Measurements from ENCODE around the gene PXN. TPM values are rescaled to one million over a fixed set of nuclear protein-coding genes. Genes with fewer than 3 reads are reported as not detected.
"Not testable (repeated sequence)": the region's sequence is repeated elsewhere in the genome, so short reads cannot be mapped to it uniquely, and the experiment has no call there.

PXN gene
- total and polyA plus RNA-seq, 11 donors: 34.3 to 103 (median 69.9) TPM

GRCh38 chr12:120200364-120200800 lies 65.1 kb downstream of the PXN start:
- Histone ChIP-seq H3K4me3 (peak overlapping the region; percentile 72 to 99 (median 80)), H3K4me1 (peaks cover 7 to 45% (median 19%) of the 10 kb centered on the region in 12 donors), H3K9me3 (no peaks in the 10 kb centered on the region), H3K36me3 (peaks cover 3 to 43% (median 39%) of the 10 kb centered on the region in 9 donors), H3K27ac (peak overlapping the region in 11 of 12 donors; percentile 70 to 92 (median 86)), H3K27me3 (no peaks in the 10 kb centered on the region)
- TF ChIP-seq, protein P1, sequence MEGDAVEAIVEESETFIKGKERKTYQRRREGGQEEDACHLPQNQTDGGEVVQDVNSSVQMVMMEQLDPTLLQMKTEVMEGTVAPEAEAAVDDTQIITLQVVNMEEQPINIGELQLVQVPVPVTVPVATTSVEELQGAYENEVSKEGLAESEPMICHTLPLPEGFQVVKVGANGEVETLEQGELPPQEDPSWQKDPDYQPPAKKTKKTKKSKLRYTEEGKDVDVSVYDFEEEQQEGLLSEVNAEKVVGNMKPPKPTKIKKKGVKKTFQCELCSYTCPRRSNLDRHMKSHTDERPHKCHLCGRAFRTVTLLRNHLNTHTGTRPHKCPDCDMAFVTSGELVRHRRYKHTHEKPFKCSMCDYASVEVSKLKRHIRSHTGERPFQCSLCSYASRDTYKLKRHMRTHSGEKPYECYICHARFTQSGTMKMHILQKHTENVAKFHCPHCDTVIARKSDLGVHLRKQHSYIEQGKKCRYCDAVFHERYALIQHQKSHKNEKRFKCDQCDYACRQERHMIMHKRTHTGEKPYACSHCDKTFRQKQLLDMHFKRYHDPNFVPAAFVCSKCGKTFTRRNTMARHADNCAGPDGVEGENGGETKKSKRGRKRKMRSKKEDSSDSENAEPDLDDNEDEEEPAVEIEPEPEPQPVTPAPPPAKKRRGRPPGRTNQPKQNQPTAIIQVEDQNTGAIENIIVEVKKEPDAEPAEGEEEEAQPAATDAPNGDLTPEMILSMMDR (IDR thresholded peaks at IDR 0.05): no peak
- TF ChIP-seq POLR2A (IDR thresholded peaks at IDR 0.05): no peak
- no peak for DNase-seq
- intact Hi-C loops (cut with DNase I): loop anchor here in 1 of 10 donors (2.0 kb wide), 1 partner anchor 64 kb away; the partner anchor contains the start of gene PXN
- 4 to 5% (median 4%) methylated on average over 16 of the region's 16 CpGs for WGBS, 4 donors
- ATAC-seq: no peak

DNA sequence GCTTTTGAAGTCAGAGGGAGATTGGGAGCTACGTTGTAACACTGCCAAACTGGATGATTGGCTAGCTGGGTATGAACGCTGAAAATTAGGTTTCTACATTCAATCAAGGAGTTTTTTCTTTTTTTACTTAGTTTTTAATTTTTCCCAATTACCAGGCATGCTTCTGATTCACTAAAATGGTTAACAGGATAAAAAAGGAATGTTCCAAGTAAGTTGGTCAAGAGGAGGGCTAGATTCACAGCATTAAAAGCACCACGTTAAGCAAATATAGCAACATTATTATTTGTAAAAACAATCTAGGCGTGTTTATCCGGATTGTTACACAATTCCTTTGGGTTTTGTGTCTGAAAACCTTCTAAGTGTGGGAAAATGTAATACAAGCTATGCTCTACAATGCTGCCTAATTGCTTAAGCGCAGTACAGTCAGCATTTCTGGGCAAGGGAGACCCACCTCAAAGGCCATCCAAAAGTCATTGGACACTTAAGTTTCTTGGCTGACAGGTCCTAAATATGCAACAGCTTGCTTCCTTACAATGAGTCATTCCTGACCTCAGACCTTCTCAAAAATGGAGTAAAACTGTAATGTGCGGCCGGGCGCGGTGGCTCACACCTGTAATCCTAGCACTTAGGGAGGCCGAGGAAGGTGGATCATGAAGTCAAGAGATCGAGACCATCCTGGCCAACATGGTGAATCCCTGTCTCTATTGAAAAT lies 65.8 kb downstream of the PXN start:
- peaks cover 10 to 51% (median 25%) of the 10 kb centered on the region in 12 donors for H3K4me1 ChIP-seq
- H3K27me3 ChIP-seq: no peaks in the 10 kb centered on the region
- DNase-seq (no peak), ATAC-seq (peak in 2 of 4 donors; percentile 16 to 29)
- H3K27ac ChIP-seq: peak overlapping the region in 11 of 12 donors; percentile 70 to 92 (median 86)
- intact Hi-C loops (cut with DNase I): loop anchor here in 1 of 10 donors (2.0 kb wide), 1 partner anchor 65 kb away; the partner anchor contains the start of gene PXN
- TF ChIP-seq, protein P1 (IDR thresholded peaks at IDR 0.05): no peak
- TF ChIP-seq POLR2A (IDR thresholded peaks at IDR 0.05): no peak
- peaks cover 3 to 43% (median 39%) of the 10 kb centered on the region in 9 donors for H3K36me3 ChIP-seq
- peak overlapping the region; percentile 72 to 99 (median 80) for H3K4me3 ChIP-seq
- no peaks in the 10 kb centered on the region for H3K9me3 ChIP-seq
- 30 to 34% (median 31%) methylated on average over 12 of the region's 12 CpGs for WGBS, 4 donors

DNA sequence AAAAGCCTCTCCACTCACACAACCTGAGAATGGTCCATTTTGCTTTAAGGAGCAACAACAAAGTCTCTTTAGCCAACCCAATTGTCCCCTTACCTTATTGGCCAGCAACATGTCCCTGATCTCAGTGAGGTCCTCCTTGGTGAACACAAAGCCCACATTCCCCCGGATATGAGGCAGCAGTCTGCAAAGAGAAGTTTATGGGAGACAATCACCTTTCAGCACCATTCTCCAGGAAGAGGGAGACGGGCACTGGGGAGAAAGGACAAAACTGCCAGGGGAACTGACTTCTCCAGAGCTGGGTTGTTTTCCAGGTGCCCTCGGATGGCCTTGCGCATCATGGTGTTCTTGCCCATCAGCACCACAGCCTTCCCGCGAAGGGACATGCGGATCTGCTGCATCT lies 66.5 kb downstream of the PXN start:
- Histone ChIP-seq H3K9me3 (no peaks in the 10 kb centered on the region), H3K36me3 (peaks cover 3 to 43% (median 39%) of the 10 kb centered on the region in 9 donors), H3K27ac (peak overlapping the region in 3 of 12 donors; percentile 86 to 91 (median 87)), H3K4me1 (peaks cover 10 to 52% (median 26%) of the 10 kb centered on the region in 12 donors), H3K4me3 (peak overlapping the region in 6 of 12 donors; percentile 73 to 99 (median 78)), H3K27me3 (no peaks in the 10 kb centered on the region)
- WGBS, 4 donors: 74 to 80% (median 78%) methylated on average over 7 of the region's 7 CpGs
- no peak for ATAC-seq
- DNase-seq: no peak
- TF ChIP-seq, protein P1 (IDR thresholded peaks at IDR 0.05): no peak
- no peak for TF ChIP-seq POLR2A (IDR thresholded peaks at IDR 0.05)
- intact Hi-C loops (cut with DNase I): no loop called here

- DNase-seq (no peak), ATAC-seq (no peak)
- Histone ChIP-seq H3K27me3 (no peaks in the 10 kb centered on the region), H3K4me3 (no peak overlapping the region), H3K27ac (no peak overlapping the region), H3K36me3 (peaks cover 3 to 43% (median 39%) of the 10 kb centered on the region in 9 donors), H3K4me1 (peaks cover 14 to 65% (median 37%) of the 10 kb centered on the region in 12 donors), H3K9me3 (no peaks in the 10 kb centered on the region)
- whole genome bisulfite sequencing, 4 donors: 78 to 83% (median 80%) methylated on average over 4 of the region's 4 CpGs
- intact Hi-C loops (cut with DNase I): no loop called here
- TF ChIP-seq, protein P1 (IDR thresholded peaks at IDR 0.05): no peak
- no peak for TF ChIP-seq POLR2A (IDR thresholded peaks at IDR 0.05)
These were observed 68.0 kb downstream of the PXN start for GRCh38 chr12:120197542-120197887.

GRCh38 chr12:120196817-120197541 lies 68.6 kb downstream of the PXN start:
- H3K4me3 ChIP-seq; ATAC-seq; H3K27me3 ChIP-seq; H3K27ac ChIP-seq; H3K9me3 ChIP-seq; intact Hi-C loops (cut with DNase I); DNase-seq: not testable (repeated sequence)
- H3K4me1 ChIP-seq: peaks cover 14 to 62% (median 36%) of the 10 kb centered on the region in 12 donors
- peaks cover 3 to 46% (median 40%) of the 10 kb centered on the region in 9 donors for H3K36me3 ChIP-seq
- WGBS, 4 donors: 75 to 82% (median 78%) methylated on average over 7 of the region's 7 CpGs
